SIG-M5 treated with dmso at 0.1 percent for 504 hours (cell line): ENCODE data around the gene SHISAL1.

Experiments used
- DNase-seq: peaks from one replicate; lab custom pipeline; 2025; ENCODE audit not compliant: unreplicated experiment; lab: John Stamatoyannopoulos, UW

Gene SHISAL1

DNA sequence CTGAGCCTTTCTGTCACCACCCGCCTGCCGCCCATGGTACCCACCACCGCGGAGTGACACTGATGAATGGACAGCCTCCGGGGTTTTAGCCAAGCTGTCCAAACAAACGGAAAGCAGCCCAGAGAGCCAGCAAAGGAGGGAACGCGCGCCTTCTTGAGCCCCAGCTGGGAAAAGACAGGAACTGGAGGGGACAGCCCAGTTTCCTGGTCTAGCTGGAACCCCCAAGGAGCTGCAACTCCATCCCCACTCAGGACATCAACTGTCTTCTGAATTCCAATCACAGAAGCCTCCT lies 33.7 kb downstream of the SHISAL1 start:
- DNase-seq, result no peak

DNA sequence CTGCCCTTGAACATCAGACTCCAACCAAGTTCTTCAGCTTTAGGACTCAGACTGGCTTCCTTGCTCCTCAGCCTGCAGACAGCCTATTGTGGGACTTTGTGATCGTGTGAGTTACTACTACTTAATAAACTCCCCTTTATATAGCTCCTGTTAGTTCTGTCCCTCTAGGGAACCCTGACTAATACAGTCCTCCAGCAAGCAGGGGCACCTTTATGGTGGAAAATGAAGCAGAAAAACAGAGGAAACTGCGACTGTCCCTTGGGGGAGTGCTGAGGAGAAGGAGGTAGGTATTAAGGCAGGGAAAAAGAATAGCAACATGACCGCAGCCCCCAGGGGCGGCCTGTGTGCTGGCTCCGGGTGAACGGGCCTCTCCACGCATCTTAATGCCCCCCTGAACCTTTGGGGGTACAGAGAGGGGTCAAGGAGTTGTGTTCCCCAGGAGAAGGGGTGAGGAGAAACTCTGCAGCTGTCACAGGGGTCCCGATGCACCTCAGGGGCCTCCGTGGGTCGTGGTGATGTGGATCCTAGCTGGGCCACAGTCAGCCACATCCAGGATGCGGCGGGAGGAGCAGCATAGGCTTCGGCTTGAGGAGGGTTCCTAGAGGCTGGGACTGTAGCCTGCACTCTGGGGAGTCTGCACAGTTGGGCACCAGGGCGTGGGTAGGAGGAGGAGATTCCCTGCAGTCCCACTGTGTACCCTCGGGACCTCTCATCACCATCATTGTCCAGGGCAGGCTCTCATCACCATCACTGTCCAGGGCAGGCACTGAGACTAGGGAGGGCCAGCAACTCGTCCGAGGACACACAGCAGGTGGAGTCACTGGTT lies 34.3 kb downstream of the SHISAL1 start:
- DNase-seq, result no peak

DNA sequence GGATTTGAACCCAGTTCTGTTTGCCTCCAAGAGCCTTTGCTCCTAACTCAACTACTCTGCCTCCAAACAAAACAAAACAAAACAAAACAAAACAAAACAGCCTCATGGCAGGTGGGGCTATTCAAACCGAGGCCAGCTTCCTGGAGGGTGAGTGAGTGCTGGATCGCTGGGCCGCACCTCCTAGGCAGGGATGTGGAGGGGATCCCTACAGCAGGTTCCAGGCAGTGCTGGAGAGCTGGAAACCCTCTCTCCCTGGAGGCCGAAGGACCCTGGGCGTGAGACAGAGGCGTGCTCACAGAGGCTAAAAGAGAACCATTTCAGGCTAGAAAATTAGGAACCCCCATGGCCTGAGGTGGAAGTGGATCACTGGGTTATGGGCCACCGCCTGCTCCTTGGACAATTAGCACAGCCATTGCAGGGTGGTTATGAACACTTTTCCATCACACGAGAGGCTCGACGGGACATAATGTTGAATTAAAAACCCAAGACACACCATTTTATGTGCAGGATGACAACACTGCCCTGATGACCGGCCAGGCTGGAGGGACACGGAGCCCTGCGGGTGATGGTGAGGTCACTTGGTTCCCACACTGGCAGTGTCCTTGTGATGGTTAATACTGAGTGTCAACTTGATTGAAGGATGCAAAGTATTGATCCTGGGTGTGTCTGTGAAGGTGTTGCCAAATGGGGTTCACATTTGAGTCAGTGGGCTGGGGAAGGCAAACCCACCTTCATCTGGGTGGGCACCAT lies 35.2 kb downstream of the SHISAL1 start:
- no peak for DNase-seq

DNA sequence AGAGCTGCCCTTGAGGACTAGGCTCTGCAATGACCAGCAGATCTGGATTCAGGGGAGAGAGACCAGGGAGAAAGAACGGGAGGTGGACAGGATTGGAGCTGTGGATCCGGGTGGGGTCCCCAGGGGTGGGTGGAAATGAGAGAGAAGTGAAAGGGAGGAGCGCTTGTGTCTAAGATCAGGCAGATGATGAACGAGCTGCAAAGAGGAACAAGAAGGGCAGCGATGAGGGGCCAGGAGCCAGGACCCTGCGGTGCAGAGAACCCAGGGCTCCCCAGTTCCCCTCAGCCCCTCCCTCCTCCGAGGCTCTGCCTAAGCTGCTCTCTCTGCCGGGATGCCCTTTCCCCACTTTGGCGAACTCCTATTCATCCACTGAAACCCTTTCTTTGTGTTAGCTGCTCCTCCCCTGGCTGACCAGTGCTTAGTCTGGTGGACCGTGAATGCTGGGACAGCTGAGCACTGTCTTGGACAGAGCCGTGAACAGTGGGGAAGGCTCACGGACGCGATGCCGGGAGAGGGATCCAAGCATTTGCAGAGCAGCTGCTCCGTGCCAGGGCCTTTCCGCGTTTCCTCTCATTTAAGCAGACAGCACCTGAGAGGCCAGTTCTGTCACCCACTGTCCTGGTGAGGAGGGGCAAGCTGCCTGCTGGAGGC lies 35.9 kb downstream of the SHISAL1 start:
- no peak for DNase-seq

DNA sequence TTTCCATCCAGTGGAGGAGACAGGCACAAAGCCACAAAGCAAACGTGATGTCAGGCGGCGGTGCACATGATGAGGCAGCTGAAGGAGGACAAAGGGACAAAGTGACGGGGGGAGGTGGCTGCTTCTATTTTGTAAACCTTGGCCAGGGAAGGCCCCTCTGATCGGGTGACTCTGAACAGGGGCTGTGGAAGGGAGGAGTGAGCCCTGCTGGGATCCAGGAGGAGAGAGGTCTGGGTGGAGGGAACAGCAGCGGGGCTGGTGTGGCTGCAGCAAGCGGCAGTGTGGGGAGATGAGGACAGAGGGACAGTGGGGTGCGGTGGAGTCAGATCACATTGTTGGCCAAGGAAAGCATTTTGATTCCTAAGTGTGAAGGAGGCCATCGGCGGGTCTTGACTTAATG lies 36.7 kb downstream of the SHISAL1 start:
- DNase-seq, result no peak

DNA sequence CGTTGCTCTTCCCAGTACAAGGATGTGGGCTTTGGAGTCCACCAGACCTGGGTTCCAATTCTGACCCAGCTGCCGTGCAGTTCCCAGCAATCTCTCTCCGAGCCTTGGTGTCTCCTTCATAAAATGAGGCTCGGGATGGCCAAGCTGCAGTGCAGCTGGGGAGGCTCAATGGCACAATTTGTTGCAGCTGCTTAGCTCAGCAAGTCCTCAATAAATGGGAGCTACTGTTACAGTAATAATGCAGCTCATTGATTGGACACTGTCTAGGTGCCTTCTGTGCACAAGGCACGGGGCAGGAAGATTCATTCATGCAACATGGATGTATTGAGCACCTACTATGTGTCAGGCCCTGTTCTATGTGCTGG lies 37.1 kb downstream of the SHISAL1 start:
- DNase-seq, result no peak

DNA sequence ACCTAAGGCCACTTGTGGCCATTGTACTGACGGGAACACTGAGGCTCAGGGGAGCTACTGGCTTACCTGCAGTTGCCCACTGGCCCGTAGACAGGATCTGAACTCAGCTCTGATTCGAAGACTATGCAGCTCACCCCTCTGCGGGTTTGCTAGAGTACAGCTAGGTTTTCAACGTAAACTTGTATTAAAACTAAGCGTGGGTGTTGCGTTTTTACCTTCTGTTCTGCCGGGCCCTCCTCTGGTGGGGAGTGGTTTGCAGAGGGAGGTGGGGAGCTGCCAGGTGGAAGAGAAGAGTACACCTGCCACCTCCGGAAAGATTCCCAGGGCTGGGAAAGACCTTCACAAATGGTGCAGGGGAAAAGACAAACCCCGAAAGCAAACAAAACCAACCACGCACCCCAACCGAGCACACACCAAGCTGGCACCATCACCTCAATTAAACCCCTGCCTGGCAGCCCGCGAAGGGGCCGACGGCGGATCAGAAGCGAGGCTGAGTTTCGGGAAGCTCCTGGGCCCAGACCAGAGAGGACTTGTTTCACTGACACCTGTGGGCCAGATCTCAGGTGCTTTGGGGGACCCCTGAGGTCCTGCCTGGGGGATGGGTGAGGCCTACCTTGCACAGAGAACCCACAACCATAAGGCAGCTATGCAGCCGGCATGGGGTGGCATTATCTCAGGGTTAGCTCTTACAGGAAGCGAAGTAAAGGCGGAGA lies 37.7 kb downstream of the SHISAL1 start:
- DNase-seq, result no peak

DNA sequence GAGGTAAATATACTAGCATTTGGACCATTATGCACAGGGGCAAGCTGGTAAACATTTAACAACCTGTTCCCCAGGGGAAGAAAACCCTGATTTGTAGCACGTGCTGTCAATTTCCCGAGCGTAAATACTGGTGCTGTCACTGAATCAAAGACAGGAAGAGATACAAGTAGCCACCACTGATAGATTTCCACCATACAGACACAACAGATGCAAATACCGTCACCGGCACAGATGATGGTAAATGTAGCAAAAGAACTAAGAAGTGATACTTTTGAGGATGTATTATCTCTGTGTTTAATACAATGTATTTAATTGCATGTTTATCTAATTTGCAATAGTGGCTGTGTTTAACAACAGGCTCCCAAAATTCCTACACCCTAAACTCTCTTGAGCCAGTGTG lies 39.6 kb downstream of the SHISAL1 start:
- no peak for DNase-seq

DNA sequence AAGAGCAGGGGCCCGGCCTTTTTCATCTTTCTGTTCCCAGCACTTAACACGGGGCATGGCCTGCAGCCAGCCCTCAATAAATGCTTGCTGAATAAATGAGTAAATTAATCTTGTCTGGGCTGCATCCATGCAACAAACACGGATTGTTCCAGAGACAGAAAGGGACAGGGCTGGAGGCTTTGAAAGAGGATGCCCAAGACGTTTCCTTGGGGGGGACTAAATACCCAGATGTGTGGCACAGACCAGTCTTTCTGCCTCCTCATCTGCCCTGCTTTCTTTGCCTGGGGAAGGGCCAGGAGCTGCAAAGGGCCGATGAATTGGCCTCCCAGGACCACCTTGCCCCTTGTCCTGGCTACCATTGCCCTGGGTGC lies 40.4 kb downstream of the SHISAL1 start:
- no peak for DNase-seq

DNA sequence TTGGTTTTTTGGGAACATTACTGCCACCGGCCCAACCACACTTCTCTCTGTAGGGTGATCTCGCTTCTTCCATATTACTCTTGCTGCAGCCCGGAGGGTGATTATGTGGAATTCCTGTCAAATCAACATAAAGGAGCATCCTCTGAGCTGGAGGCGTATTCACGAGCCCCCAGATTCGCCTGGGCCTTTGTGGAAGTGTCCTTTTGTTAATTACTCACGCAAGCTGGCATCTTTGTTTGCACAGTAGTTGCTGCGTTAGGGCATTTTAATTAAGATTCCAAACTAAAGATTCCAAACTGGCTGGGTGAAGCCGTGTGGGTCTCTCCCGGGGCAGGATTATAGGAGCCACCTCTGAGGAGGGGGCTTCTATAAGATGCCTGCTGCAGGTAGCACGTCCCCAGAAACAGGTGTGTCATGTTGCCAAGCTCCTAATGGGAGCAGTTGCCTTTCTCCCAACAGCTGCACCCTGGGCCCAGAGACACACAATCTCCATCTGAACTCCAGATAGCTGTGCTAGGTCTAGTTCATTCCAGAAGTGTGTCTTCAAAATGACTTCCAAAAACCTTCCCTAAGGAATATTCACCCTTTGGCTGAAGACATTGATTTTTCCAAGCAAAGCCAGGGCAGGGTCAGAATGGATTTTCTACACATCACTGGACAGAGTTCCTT lies 40.9 kb downstream of the SHISAL1 start:
- no peak for DNase-seq

DNA sequence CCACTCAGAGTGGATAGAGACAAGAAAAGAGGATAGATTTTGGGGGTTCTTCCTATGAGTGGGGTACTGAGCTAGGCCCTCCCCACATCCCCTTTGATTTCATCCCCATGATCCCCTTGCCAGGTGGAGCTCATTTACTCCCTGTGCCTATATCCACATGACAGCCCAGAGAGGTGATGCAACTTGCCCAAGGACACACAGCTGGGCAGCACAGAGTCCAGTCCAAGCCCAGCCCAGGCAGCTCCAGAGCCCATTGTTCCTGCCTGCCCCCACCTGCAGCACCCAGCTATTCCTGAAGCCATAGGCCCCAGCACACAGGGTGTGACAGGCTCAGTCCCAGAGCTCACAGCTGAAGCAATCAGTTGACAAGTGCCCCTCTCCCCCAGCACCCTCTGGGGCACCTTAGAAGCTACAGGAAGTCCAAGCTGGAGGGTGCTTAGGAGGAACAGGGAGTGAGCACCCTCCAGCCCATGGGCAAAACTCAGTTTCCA lies 41.7 kb downstream of the SHISAL1 start:
- no peak for DNase-seq

DNA sequence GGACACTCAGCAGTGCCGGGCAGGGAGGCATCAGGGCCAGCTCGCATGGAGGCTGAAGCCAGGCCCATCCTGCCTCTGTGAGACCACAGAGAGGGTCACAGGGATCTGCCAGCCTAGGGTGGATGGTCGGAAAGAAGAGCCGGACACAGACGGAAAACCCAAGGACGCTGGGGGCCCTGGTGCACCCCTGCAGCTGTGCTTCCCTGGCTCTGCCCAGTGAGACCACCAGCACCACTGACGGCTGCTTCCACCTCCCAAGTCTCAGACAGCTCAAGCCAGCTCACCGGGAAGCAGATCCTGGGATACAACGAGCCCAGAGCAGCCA lies 42.2 kb downstream of the SHISAL1 start:
- DNase-seq, result no peak

DNA sequence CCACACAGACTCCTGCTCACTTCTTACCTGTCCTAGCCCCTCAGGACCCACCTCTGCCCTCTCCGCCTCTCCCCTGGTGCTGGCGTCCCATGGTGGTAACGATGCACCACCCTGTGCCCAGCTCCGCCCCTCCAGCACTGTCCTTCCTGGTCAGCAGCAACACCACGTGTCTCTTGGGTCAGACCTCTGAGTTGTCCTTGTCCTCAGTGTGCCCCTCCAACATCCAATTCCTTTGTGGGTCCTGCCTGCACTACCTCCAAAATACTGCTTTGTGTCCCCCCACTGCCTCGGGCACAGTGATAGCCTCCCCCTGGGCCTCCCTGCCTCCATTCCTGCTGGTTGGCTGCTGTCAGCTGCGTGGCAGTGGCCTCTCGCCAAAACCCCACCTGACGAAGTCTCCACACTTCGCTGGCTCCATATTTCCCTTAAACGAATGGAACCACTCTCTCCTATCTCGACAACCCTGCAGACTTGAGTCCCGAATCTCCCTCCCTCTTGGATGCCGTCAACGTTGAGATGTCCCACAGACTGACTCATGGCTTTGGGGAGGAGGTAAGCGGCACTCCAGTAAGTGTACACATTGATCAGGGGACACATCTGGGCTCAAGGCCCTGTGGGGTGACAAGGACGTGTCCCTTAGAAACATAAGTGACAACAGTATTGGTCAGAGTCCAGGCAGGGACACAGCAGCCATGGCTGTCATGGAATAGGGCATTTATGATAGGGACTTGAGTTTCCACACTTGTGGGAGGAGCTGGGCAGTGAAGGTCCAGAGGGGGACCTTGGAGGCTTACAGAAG lies 42.8 kb downstream of the SHISAL1 start:
- DNase-seq, result no peak

DNA sequence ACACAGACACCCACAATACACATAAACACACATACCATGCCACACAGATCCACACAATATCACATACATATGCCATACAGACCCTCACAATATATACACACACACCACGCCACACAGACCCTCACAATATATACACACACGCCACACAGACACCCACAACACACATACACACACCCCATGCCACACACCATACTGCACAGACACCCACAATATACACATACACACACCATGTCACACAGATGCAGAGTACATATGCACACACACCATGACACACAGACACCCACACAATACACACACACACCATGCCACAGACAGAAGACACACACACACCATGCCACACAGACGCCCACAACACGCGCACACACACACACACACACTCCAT lies 43.6 kb downstream of the SHISAL1 start:
- DNase-seq, result no peak

DNA sequence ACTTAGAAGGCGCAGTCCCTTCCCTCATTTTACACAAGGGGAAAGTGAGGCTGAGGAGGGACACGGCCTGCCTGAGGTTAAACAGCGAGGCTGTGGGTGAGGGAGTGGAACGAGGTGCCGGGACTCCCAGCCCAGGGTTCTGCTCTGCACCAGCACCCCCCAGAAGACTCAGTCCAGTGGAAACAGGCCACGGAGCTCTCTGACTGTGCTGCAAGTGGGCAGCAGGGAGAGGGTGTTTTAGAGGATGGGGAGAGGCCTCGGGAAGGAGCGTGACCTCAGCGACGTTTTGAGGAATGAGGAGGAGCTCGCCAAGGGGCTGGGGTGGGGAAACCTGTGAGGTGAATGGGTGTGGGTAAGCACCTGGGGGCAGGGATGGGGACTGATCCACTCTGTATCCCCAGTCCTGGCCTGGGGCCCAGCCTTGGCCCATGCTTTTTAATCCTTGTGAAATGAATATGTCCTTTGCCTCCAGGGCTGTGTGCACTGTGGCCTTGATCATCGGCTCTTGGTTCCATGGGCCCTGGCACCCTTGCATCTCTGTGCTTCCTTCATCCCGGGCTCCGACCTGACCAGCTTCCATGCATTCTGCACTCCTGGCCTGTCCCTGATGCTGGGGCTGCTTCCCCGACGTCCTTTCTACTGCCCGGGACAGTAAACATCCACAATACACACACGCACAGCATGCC lies 44.2 kb downstream of the SHISAL1 start:
- no peak for DNase-seq

DNA sequence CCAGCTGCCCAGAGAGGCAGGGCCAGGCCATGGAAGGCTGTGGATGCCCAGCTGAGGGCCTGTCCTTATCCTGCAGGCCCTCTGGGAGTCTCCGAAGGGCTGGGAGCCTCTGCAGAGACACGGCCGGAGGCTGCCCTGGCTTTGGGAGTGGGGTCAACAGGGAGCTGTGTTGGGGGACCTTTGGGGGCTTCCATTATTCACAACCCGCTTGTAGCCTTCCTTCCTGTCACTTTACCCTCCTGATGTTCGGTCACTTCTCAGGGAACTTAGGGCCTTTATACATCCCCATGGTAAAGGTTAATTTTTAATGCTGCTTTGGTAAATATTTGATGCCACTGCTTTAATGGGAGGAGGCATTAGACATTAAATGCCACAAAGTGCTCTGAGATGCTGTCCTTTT lies 44.9 kb downstream of the SHISAL1 start:
- no peak for DNase-seq

DNA sequence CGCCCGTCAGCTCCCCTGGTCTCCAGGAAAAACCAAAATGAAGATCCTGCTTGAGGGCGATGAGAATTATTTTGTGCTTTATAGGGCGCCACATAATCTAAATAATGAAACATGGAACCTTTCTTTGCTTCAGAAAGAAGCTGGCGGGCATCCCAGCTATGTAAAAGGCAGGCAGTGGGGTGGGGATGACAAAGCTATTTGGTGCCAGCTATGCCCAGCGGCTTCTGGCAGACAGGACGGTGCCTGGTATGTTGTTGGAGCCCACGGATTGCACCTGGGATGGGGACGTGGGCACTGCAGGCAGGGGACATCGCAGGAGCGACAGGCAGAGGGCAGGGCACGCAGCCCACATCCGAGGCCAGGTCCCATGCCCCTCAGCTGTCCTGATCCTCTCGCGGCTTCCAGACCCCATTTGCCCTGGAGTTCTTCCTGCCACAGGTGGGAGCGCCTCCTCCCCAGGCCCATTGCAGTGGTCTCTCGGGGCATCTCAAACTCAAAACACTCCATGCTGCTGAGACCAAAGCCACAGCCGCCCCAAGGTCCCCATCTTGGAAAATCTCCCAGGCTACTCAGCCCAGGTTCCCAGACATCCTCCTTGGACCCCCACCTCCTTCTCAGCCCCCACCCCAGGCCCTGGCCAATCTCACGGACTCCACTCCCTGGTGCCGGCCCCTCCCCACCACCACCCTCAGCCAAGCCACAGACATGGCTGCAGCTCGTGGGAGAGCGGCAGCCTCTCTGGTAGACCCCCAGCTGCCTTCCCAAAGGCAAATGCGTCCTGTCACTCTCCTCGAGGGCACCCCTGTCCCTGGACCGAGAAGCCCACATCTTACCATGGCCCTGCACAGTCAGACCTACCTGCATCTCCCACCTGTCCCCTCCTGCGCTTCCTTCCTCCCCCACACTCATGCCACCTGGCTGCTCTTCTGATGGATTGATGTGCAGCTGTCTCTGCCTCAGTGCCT lies 45.7 kb downstream of the SHISAL1 start:
- DNase-seq, result no peak

DNA sequence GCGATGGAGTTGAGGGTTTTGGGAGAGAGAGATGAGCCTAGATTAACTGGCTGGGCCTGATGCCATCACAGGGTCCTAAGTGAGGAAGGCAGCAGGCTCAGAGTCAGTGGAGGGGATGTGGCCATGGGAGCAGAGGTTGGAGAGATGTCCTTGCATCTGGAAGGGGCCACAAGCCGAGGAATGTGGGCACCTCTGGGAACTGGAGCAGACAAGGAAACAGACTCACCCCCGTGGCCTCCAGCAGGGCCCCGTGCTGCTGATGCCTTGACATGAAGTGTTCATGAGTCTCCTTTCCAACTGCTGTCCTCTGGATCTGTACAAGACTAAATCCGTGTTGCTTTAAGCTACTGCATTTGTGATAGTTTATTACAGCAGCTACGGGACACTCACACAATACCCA lies 49.2 kb downstream of the SHISAL1 start:
- DNase-seq, result no peak
